ENCODE data around the gene TCEANC.

Gene TCEANC

GRCh38 chrX:13692771-13693231 lies 39.9 kb downstream of the TCEANC start:
- Histone ChIP-seq H3K4me2 (ENCODE audit: insufficient read depth, low read length, poor library complexity, severe bottlenecking) (no peak overlapping the region), H2AFZ (ENCODE audit: low read length) (no peak overlapping the region), H3K18ac (ENCODE audit: low read length) (no peak overlapping the region), H3K23ac (ENCODE audit: low read depth, low read length, poor library complexity) (no peak overlapping the region), H3K9ac (ENCODE audit: low read depth, low read length, poor library complexity) (no peak overlapping the region), H3K4me3 (ENCODE audit: low read length in 2 of 2) (no peak overlapping the region), H3K4me1 (ENCODE audit: control insufficient read depth in 2 of 2, insufficient read depth in 1 of 2, low read depth in 1 of 2, low read length in 2 of 2) (peaks cover 0 to 12% of the 10 kb centered on the region in 2 donors), H3K27ac (replicated peaks; ENCODE audit: low read length) (no peak overlapping the region), H2BK15ac (ENCODE audit: low read length) (no peak overlapping the region), H4K91ac (ENCODE audit: low read depth, low read length, poor library complexity) (no peak overlapping the region), H2BK5ac (ENCODE audit: low read length) (no peak overlapping the region), H3K9me3 (replicated peaks in 1 of 2; ENCODE audit: control insufficient read depth in 2 of 2, insufficient read depth in 1 of 2, low read depth in 1 of 2, low read length in 2 of 2) (no peaks in the 10 kb centered on the region), H4K8ac (ENCODE audit: low read depth, low read length) (no peak overlapping the region), H2AK5ac (ENCODE audit: low read depth, low read length) (no peak overlapping the region), H2BK120ac (ENCODE audit: low read depth, low read length) (no peak overlapping the region), H3K36me3 (replicated peaks in 1 of 2; ENCODE audit: control insufficient read depth in 2 of 2, insufficient read depth in 2 of 2, low read length in 2 of 2) (peaks cover 0 to 3% of the 10 kb centered on the region in 2 donors), H3K14ac (ENCODE audit: low read length) (no peak overlapping the region), H2BK12ac (ENCODE audit: low read length) (no peak overlapping the region), H3K27me3 (ENCODE audit: control insufficient read depth in 3 of 3, insufficient read depth in 3 of 3, low read depth in 1 of 3, low read length in 3 of 3) (peaks cover 0 to 2% (median 0%) of the 10 kb centered on the region in 3 experiments), H3K4ac (ENCODE audit: low read length) (no peak overlapping the region), H3K79me1 (ENCODE audit: low read depth, low read length) (no peaks in the 10 kb centered on the region)
- DNase-seq (ENCODE audit: low spot score): no peak
- WGBS, 2 donors (ENCODE audit: extremely low coverage in 2 of 2, insufficient read length in 2 of 2, insufficient replicate concordance in 1 of 2): no CpG with 5 or more reads among the region's 5 CpGs

- H4K91ac ChIP-seq (ENCODE audit: low read depth, low read length, poor library complexity): no peak overlapping the region
- no peak overlapping the region for H4K8ac ChIP-seq (ENCODE audit: low read depth, low read length)
- H3K4me2 ChIP-seq (ENCODE audit: insufficient read depth, low read length, poor library complexity, severe bottlenecking): no peak overlapping the region
- H3K9me3 ChIP-seq (replicated peaks in 1 of 2; ENCODE audit: control insufficient read depth in 2 of 2, insufficient read depth in 1 of 2, low read depth in 1 of 2, low read length in 2 of 2): no peaks in the 10 kb centered on the region
- H3K4me1 ChIP-seq (ENCODE audit: control insufficient read depth in 2 of 2, insufficient read depth in 1 of 2, low read depth in 1 of 2, low read length in 2 of 2): peaks cover 0 to 12% of the 10 kb centered on the region in 2 donors
- H2BK5ac ChIP-seq (ENCODE audit: low read length): no peak overlapping the region
- DNase-seq (ENCODE audit: low spot score): no peak
- H3K14ac ChIP-seq (ENCODE audit: low read length): no peak overlapping the region
- H3K4ac ChIP-seq (ENCODE audit: low read length): no peak overlapping the region
- no CpG with 5 or more reads among the region's 7 CpGs for WGBS, 2 donors (ENCODE audit: extremely low coverage in 2 of 2, insufficient read length in 2 of 2, insufficient replicate concordance in 1 of 2)
- H2BK120ac ChIP-seq (ENCODE audit: low read depth, low read length): no peak overlapping the region
- no peak overlapping the region for H3K27ac ChIP-seq (replicated peaks; ENCODE audit: low read length)
- H3K27me3 ChIP-seq (ENCODE audit: control insufficient read depth in 3 of 3, insufficient read depth in 3 of 3, low read depth in 1 of 3, low read length in 3 of 3): peaks cover 0 to under 1% (median 0%) of the 10 kb centered on the region in 3 experiments
- H2AK5ac ChIP-seq (ENCODE audit: low read depth, low read length): no peak overlapping the region
- H3K18ac ChIP-seq (ENCODE audit: low read length): no peak overlapping the region
- peaks cover 0 to 8% of the 10 kb centered on the region in 2 donors for H3K36me3 ChIP-seq (replicated peaks in 1 of 2; ENCODE audit: control insufficient read depth in 2 of 2, insufficient read depth in 2 of 2, low read length in 2 of 2)
- no peak overlapping the region for H3K4me3 ChIP-seq (ENCODE audit: low read length in 2 of 2)
- H3K9ac ChIP-seq (ENCODE audit: low read depth, low read length, poor library complexity): no peak overlapping the region
- no peak overlapping the region for H3K23ac ChIP-seq (ENCODE audit: low read depth, low read length, poor library complexity)
- H2AFZ ChIP-seq (ENCODE audit: low read length): no peak overlapping the region
- H2BK15ac ChIP-seq (ENCODE audit: low read length): no peak overlapping the region
- no peaks in the 10 kb centered on the region for H3K79me1 ChIP-seq (ENCODE audit: low read depth, low read length)
- no peak overlapping the region for H2BK12ac ChIP-seq (ENCODE audit: low read length)
These were observed 40.5 kb downstream of the TCEANC start for GRCh38 chrX:13693341-13693961.

- peaks cover 0 to 12% of the 10 kb centered on the region in 2 donors for H3K4me1 ChIP-seq (ENCODE audit: control insufficient read depth in 2 of 2, insufficient read depth in 1 of 2, low read depth in 1 of 2, low read length in 2 of 2)
- no peak overlapping the region for H3K4ac ChIP-seq (ENCODE audit: low read length)
- H3K27me3 ChIP-seq (ENCODE audit: control insufficient read depth in 3 of 3, insufficient read depth in 3 of 3, low read depth in 1 of 3, low read length in 3 of 3): no peaks in the 10 kb centered on the region
- H3K14ac ChIP-seq (ENCODE audit: low read length): no peak overlapping the region
- H3K9me3 ChIP-seq (replicated peaks in 1 of 2; ENCODE audit: control insufficient read depth in 2 of 2, insufficient read depth in 1 of 2, low read depth in 1 of 2, low read length in 2 of 2): no peaks in the 10 kb centered on the region
- no peak overlapping the region for H3K4me3 ChIP-seq (ENCODE audit: low read length in 2 of 2)
- WGBS, 2 donors (ENCODE audit: extremely low coverage in 2 of 2, insufficient read length in 2 of 2, insufficient replicate concordance in 1 of 2): no CpG with 5 or more reads among the region's 2 CpGs
- no peak overlapping the region for H3K27ac ChIP-seq (replicated peaks; ENCODE audit: low read length)
- no peak overlapping the region for H2BK15ac ChIP-seq (ENCODE audit: low read length)
- no peak overlapping the region for H4K8ac ChIP-seq (ENCODE audit: low read depth, low read length)
- no peak overlapping the region for H4K91ac ChIP-seq (ENCODE audit: low read depth, low read length, poor library complexity)
- H2AK5ac ChIP-seq (ENCODE audit: low read depth, low read length): no peak overlapping the region
- H2BK120ac ChIP-seq (ENCODE audit: low read depth, low read length): no peak overlapping the region
- H3K23ac ChIP-seq (ENCODE audit: low read depth, low read length, poor library complexity): no peak overlapping the region
- DNase-seq (ENCODE audit: low spot score): no peak
- H2BK5ac ChIP-seq (ENCODE audit: low read length): no peak overlapping the region
- H3K36me3 ChIP-seq (replicated peaks in 1 of 2; ENCODE audit: control insufficient read depth in 2 of 2, insufficient read depth in 2 of 2, low read length in 2 of 2): peaks cover 0 to 9% of the 10 kb centered on the region in 2 donors
- no peak overlapping the region for H3K9ac ChIP-seq (ENCODE audit: low read depth, low read length, poor library complexity)
- H2AFZ ChIP-seq (ENCODE audit: low read length): no peak overlapping the region
- no peak overlapping the region for H3K4me2 ChIP-seq (ENCODE audit: insufficient read depth, low read length, poor library complexity, severe bottlenecking)
- no peaks in the 10 kb centered on the region for H3K79me1 ChIP-seq (ENCODE audit: low read depth, low read length)
- H2BK12ac ChIP-seq (ENCODE audit: low read length): no peak overlapping the region
- no peak overlapping the region for H3K18ac ChIP-seq (ENCODE audit: low read length)
These were observed 41.4 kb downstream of the TCEANC start for GRCh38 chrX:13694359-13694758.

GRCh38 chrX:13694983-13695382 lies 42.0 kb downstream of the TCEANC start:
- Histone ChIP-seq H4K8ac (ENCODE audit: low read depth, low read length) (no peak overlapping the region), H3K27me3 (ENCODE audit: control insufficient read depth in 3 of 3, insufficient read depth in 3 of 3, low read depth in 1 of 3, low read length in 3 of 3) (no peaks in the 10 kb centered on the region), H2BK15ac (ENCODE audit: low read length) (no peak overlapping the region), H3K4me3 (ENCODE audit: low read length in 2 of 2) (no peak overlapping the region), H2BK12ac (ENCODE audit: low read length) (no peak overlapping the region), H3K23ac (ENCODE audit: low read depth, low read length, poor library complexity) (no peak overlapping the region), H3K9ac (ENCODE audit: low read depth, low read length, poor library complexity) (no peak overlapping the region), H2AK5ac (ENCODE audit: low read depth, low read length) (no peak overlapping the region), H2BK120ac (ENCODE audit: low read depth, low read length) (no peak overlapping the region), H3K79me1 (ENCODE audit: low read depth, low read length) (no peaks in the 10 kb centered on the region), H2BK5ac (ENCODE audit: low read length) (no peak overlapping the region), H3K27ac (replicated peaks; ENCODE audit: low read length) (no peak overlapping the region), H3K4me2 (ENCODE audit: insufficient read depth, low read length, poor library complexity, severe bottlenecking) (no peak overlapping the region), H3K4ac (ENCODE audit: low read length) (no peak overlapping the region), H3K14ac (ENCODE audit: low read length) (no peak overlapping the region), H3K9me3 (replicated peaks in 1 of 2; ENCODE audit: control insufficient read depth in 2 of 2, insufficient read depth in 1 of 2, low read depth in 1 of 2, low read length in 2 of 2) (no peaks in the 10 kb centered on the region), H3K4me1 (ENCODE audit: control insufficient read depth in 2 of 2, insufficient read depth in 1 of 2, low read depth in 1 of 2, low read length in 2 of 2) (peaks cover 0 to 12% of the 10 kb centered on the region in 2 donors), H3K36me3 (replicated peaks in 1 of 2; ENCODE audit: control insufficient read depth in 2 of 2, insufficient read depth in 2 of 2, low read length in 2 of 2) (peaks cover 0 to 9% of the 10 kb centered on the region in 2 donors), H2AFZ (ENCODE audit: low read length) (no peak overlapping the region), H3K18ac (ENCODE audit: low read length) (no peak overlapping the region), H4K91ac (ENCODE audit: low read depth, low read length, poor library complexity) (no peak overlapping the region)
- WGBS, 2 donors (ENCODE audit: extremely low coverage in 2 of 2, insufficient read length in 2 of 2, insufficient replicate concordance in 1 of 2): no CpG with 5 or more reads among the region's 8 CpGs
- no peak for DNase-seq (ENCODE audit: low spot score)

Measured in neuronal stem cell (in vitro differentiated cells).